Measurements from ENCODE around the gene GMDS.

GMDS gene

DNA sequence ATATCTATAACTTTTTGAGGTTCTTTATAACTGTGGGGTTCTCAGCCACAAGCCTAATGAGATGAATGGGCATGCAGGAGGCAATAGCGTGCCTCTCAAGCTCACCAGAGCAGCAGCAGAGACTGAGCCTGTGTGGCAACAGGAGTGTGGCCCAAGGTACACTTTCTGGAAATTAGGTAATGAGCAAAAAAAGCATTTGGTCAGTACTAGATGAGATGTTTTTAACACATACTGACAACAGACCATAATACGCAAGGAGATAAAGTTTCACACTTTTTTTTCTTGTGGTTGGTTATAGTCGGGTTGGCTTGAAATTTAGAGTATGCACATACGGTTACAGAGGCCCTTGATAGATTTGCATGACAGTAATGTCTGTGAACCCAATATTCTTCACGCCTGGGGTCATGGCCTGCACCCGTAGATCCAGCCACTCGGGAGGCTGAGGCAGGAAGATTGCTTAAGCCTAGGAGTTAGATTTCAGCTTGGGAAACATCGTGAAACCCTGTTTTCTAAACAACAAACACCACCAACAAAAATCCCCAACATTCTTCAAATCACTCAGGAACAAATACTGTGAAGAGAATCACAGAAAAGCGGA is 300.1 kb downstream of the GMDS start:
- Histone ChIP-seq H3K9ac (ENCODE audit: low read depth, low read length) (no peak overlapping the region), H3K36me3 (ENCODE audit: insufficient read depth, low read length) (no peaks in the 10 kb centered on the region), H3K4me1 (ENCODE audit: insufficient read depth, low read length) (peaks cover 6% of the 10 kb centered on the region; the same call in 1 of the 2 replicates), H3K9me3 (ENCODE audit: control insufficient read depth, insufficient read depth, low read length) (no peaks in the 10 kb centered on the region)

DNA sequence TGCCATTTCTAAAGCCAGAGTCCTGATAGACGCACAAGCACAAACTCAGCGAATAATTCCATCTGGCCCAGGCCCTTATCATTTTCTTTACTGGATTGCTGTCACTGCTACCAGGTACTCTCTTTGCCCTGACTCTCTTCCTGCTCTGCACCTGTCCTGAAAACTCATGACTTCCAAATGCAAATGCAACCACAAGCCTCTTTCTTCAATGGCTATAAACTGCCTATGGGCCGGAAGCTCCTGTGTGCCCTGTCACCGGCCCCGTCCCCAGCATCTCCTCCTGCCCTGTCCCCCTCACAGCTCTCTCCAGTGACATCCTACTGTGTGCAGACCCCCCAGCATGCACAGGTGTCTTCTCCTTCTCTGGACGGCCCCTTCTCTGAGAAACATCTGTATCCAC is 302.6 kb downstream of the GMDS start:
- H3K9ac ChIP-seq (ENCODE audit: low read depth, low read length): no peak overlapping the region
- no peaks in the 10 kb centered on the region for H3K9me3 ChIP-seq (ENCODE audit: control insufficient read depth, insufficient read depth, low read length)
- H3K4me1 ChIP-seq (ENCODE audit: insufficient read depth, low read length): peaks cover 6% of the 10 kb centered on the region; the same call in 1 of the 2 replicates
- H3K36me3 ChIP-seq (ENCODE audit: insufficient read depth, low read length): no peaks in the 10 kb centered on the region

DNA sequence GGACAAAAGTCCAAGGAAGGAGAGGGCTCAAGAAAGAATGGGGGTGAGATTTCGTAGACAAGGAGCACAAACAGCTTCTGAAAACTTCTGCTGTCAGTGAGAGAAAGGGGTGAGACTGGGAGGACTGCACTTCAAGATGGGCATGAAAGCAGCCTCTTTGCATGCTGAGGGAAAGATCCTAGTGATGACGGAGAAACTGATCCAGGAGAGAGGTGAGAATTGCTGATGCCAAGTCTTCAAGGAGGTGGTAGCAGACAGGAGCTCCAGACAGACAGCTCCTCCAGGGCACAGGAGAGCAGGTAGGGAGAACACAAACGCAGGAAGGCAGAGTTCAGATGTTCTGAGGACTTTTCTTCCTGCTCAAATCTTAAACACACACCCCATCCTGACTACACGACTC is 303.9 kb downstream of the GMDS start:
- H3K9ac ChIP-seq (ENCODE audit: low read depth, low read length): no peak overlapping the region
- peaks cover 6% of the 10 kb centered on the region; the same call in 1 of the 2 replicates for H3K4me1 ChIP-seq (ENCODE audit: insufficient read depth, low read length)
- H3K36me3 ChIP-seq (ENCODE audit: insufficient read depth, low read length): no peaks in the 10 kb centered on the region
- no peaks in the 10 kb centered on the region for H3K9me3 ChIP-seq (ENCODE audit: control insufficient read depth, insufficient read depth, low read length)

DNA sequence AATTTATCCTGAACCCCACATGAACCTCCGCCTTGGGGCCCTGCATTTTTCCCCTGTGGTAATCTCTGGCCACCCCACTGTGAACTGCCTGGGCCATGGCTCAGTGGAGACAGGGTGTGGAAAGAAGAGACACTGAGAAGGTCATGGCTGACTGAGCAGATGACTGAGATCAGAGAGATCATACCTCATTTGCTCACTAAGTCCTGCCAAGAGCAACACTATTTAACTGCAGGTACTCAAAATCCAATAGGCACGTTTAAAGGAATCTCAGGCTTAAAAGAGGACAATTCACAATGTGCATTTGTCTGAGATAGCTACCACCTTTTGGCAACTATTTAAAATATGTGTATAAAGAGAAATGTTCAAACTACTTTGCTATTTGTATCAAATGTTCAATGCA is 305.0 kb downstream of the GMDS start:
- Histone ChIP-seq H3K9ac (ENCODE audit: low read depth, low read length) (no peak overlapping the region), H3K4me1 (ENCODE audit: insufficient read depth, low read length) (peaks cover 1% of the 10 kb centered on the region; the same call in 1 of the 2 replicates), H3K36me3 (ENCODE audit: insufficient read depth, low read length) (no peaks in the 10 kb centered on the region), H3K9me3 (ENCODE audit: control insufficient read depth, insufficient read depth, low read length) (no peaks in the 10 kb centered on the region)

DNA sequence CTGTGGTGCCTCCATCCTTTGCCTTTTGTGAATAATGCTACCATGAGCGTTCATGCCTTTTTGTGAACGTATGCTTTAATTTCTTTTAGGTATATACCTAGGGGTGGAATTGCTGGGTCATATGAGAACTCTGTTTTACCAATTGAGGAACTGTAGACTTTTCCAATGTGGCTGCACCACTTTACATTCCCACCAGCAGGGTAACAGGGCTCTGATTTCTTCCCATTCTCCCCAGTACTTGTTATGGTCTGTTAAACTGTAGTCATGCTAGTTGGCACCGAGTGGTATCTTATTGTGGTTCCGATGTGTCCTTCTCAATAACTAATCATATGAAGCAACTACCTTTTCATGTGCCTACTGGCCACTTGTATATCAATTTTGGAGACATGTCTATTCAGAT is 312.1 kb downstream of the GMDS start:
- Histone ChIP-seq H3K4me1 (ENCODE audit: insufficient read depth, low read length) (no peaks in the 10 kb centered on the region), H3K36me3 (ENCODE audit: insufficient read depth, low read length) (no peaks in the 10 kb centered on the region), H3K9me3 (ENCODE audit: control insufficient read depth, insufficient read depth, low read length) (no peaks in the 10 kb centered on the region), H3K9ac (ENCODE audit: low read depth, low read length) (no peak overlapping the region)

DNA sequence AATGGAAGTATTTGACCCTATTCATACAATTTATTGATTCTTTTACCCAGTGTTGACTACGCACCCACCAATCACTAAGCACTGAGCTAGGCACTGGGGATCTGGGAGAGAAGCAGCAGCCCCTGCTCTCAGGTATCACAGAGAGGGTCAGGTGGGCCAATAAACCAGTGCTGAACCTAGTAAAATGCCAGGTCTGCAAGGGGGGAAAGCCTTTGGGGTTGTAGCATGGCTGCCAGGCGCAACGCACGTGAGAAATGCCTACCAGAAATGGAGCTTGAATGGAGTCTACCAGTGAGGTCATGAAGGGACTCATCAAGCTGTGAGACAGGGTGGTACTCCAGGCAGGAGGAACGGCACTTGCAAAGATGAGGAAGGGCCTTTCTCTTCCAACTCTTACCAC is 313.6 kb downstream of the GMDS start:
- no peaks in the 10 kb centered on the region for H3K36me3 ChIP-seq (ENCODE audit: insufficient read depth, low read length)
- no peaks in the 10 kb centered on the region for H3K9me3 ChIP-seq (ENCODE audit: control insufficient read depth, insufficient read depth, low read length)
- H3K9ac ChIP-seq (ENCODE audit: low read depth, low read length): no peak overlapping the region
- H3K4me1 ChIP-seq (ENCODE audit: insufficient read depth, low read length): no peaks in the 10 kb centered on the region

DNA sequence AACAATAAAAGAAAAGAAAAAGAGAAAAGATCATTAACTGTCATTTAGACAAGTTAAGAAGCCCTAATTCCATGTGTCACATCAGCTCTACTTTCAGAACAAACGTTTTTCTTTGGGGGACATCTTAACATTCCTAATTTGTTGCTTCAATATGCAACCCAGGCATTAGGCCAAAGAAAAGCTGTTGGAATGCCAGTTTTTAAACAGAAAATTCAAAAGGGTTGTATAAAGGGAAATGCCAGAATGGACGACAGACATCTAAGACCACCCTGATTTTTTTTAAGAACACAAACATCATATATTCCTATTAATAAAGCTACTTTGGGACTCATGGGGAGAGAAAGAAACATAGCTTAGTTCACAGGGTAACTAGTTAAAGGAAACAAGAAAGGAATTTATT is 315.0 kb downstream of the GMDS start:
- H3K9me3 ChIP-seq (ENCODE audit: control insufficient read depth, insufficient read depth, low read length): no peaks in the 10 kb centered on the region
- H3K36me3 ChIP-seq (ENCODE audit: insufficient read depth, low read length): no peaks in the 10 kb centered on the region
- no peak overlapping the region for H3K9ac ChIP-seq (ENCODE audit: low read depth, low read length)
- 0 out of 2 replicates have a peak, but pooled peaks cover 4% of the 10 kb centered on the region for H3K4me1 ChIP-seq (ENCODE audit: insufficient read depth, low read length)

DNA sequence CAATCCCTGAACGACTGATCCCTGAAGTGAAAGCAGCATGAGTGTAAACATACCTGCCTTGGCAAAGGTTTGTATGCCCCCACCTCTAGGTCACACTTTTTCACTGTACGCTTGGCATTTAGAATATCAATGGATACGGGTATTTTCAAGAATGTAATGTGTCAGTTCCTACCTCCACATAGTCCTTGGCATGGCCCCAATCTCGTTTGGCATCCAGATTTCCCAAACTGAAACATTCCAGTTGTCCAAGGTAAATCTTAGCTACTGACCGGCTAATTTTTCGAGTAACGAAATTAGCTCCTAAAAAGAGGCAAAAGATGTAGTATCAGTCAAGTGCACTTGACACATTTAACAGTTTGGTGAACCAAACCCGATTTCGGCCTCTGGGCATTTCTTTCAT is 315.5 kb downstream of the GMDS start:
- Histone ChIP-seq H3K9ac (ENCODE audit: low read depth, low read length) (no peak overlapping the region), H3K36me3 (ENCODE audit: insufficient read depth, low read length) (no peaks in the 10 kb centered on the region), H3K4me1 (ENCODE audit: insufficient read depth, low read length) (0 out of 2 replicates have a peak, but pooled peaks cover 5% of the 10 kb centered on the region), H3K9me3 (ENCODE audit: control insufficient read depth, insufficient read depth, low read length) (no peaks in the 10 kb centered on the region)

DNA sequence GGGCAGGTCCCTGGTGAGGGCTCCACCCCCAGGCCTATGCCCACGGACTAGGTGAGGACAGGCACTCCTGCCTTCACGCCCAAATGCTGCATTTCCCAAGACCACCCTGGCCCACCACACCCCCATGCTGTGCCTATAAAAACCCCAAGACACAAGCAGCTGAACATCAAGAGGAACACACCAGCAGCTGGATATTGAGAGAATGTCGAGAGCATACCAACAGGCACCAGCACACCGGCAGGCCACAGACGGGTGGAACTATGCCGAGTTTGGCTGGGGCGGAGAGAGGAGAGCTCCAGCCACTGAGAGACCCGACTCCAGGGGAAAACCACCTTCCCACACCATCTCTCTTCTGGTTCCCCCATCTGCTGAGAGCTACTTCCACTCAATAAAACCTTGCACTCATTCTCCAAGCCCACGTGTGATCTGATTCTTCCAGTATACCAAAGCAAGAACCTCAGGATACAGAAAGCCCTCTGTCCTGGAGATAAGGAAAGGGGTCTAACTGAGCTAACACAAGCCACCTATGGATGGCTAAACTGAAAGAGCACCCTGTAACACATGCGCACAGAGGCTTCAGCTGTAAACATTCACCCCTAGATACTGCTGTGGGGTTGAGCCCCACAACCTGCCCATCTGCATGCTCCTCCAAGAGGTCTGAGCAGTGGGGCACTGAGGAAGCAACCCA is 319.5 kb downstream of the GMDS start:
- 0 out of 2 replicates have a peak, but pooled peaks cover 5% of the 10 kb centered on the region for H3K4me1 ChIP-seq (ENCODE audit: insufficient read depth, low read length)
- H3K9ac ChIP-seq (ENCODE audit: low read depth, low read length): no peak overlapping the region
- H3K9me3 ChIP-seq (ENCODE audit: control insufficient read depth, insufficient read depth, low read length): no peaks in the 10 kb centered on the region
- no peaks in the 10 kb centered on the region for H3K36me3 ChIP-seq (ENCODE audit: insufficient read depth, low read length)

DNA sequence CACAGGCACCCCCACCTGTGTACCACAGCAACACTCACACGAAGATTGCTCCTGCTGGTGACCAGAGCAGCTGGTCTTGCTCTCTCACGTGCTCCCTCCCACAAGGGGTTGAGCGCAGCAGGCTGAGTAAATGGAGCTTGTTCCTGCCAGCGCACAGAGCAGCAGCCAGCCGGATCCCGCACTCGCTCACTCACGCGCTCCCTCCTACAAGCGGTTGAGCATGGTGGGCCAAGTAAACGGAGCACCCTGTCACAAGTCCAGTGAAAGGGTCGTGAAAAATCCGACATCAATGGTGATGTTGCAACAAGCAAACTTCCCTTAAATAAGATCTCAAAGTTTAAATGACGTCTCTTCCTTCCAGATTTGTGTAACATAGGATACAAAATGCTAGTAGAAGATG is 322.0 kb downstream of the GMDS start:
- H3K36me3 ChIP-seq (ENCODE audit: insufficient read depth, low read length): no peaks in the 10 kb centered on the region
- H3K4me1 ChIP-seq (ENCODE audit: insufficient read depth, low read length): 0 out of 2 replicates have a peak, but pooled peaks cover 5% of the 10 kb centered on the region
- H3K9ac ChIP-seq (ENCODE audit: low read depth, low read length): no peak overlapping the region
- no peaks in the 10 kb centered on the region for H3K9me3 ChIP-seq (ENCODE audit: control insufficient read depth, insufficient read depth, low read length)

DNA sequence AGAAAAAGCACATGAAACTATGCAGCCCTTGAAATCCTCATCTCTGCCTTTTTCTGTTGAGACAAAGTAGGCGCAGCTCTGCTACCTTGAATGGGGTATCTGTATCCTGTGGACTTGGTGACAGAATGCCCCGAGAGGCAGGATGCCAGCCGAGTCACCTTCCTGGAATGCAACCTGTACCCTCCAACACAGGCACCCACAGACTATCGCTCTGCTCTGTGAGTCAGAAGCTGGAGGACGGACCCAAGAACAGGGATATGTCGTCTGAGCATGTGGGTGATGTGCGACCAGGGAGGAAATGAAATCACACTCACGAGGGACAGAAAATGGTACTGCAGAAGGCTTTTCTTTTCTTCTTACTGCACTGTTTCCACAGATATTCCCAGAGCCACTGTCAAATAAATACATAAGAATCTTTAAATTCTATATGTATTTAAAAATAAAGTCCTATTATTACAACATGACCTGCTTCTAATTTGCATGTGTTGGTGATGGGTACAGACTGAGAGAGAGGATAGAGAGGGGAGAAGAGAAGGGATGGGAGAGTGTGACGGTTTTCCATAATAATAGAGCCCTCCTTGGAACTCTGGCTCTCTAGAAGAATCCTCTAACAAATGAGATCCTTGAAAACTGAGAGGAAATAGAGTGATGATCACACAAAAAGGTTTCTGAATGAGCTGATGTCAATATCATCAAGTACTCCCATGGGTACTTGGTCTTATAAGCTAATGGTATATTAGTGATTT is 327.6 kb downstream of the GMDS start:
- Histone ChIP-seq H3K36me3 (ENCODE audit: insufficient read depth, low read length) (no peaks in the 10 kb centered on the region), H3K9ac (ENCODE audit: low read depth, low read length) (no peak overlapping the region), H3K9me3 (ENCODE audit: control insufficient read depth, insufficient read depth, low read length) (no peaks in the 10 kb centered on the region), H3K4me1 (ENCODE audit: insufficient read depth, low read length) (peaks cover 13% of the 10 kb centered on the region)

DNA sequence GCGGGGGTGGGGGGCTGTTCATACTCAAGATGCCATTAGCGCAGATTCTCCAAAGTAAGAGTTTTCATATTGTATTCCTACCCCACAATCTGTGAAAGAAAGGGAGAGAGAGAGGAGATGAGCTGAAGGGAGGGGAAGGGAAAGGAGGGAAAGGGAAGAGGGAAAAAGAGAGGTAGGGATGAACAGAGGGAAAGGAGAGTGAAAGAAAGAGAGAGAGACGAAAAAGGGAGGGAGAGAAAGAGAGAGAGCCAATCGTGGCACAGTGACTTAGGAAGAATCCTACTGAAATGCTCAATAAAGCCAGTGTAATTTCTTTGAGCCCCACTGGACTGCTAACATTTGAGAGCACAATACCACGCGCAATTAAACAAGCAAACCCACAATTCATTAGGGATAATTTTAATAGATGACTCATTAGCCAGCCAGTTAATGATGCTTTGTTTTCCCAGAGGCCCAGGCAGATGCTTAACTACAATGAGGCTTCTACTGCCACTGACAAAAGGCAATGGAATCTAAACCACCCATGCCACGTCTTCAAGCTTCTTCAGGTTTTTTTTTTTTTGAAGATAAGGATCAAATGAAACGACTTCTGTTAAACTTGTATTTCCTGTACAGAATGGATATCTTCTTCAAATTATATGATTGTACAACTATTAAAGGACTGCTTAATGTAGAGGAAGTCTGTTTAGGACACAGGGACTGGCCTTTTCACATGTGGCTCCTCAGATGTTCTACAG is 328.9 kb downstream of the GMDS start:
- Histone ChIP-seq H3K36me3 (ENCODE audit: insufficient read depth, low read length) (no peaks in the 10 kb centered on the region), H3K4me1 (ENCODE audit: insufficient read depth, low read length) (peaks cover 13% of the 10 kb centered on the region), H3K9me3 (ENCODE audit: control insufficient read depth, insufficient read depth, low read length) (no peaks in the 10 kb centered on the region), H3K9ac (ENCODE audit: low read depth, low read length) (no peak overlapping the region)

DNA sequence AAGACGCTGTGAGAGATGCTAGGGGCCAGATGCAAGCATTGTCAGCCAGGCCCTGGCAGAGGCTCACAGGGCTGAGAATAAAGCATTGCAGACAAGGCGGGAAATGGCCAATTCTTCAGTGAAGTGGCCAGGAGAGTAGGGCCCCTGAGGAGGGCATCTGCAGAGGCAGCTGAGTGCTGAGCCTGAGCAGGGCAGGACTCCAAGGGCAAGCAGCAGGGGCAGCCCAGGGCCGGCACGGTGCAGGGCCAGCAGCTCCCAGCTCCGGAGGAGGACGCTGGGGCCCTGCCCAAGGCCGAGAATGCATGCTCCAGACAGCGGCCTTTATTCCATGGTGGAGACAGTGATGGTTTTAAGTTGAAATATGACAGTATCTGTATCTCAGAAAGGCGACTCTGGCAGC is 330.2 kb downstream of the GMDS start:
- H3K36me3 ChIP-seq (ENCODE audit: insufficient read depth, low read length): no peaks in the 10 kb centered on the region
- peaks cover 13% of the 10 kb centered on the region for H3K4me1 ChIP-seq (ENCODE audit: insufficient read depth, low read length)
- no peak overlapping the region for H3K9ac ChIP-seq (ENCODE audit: low read depth, low read length)
- H3K9me3 ChIP-seq (ENCODE audit: control insufficient read depth, insufficient read depth, low read length): no peaks in the 10 kb centered on the region

DNA sequence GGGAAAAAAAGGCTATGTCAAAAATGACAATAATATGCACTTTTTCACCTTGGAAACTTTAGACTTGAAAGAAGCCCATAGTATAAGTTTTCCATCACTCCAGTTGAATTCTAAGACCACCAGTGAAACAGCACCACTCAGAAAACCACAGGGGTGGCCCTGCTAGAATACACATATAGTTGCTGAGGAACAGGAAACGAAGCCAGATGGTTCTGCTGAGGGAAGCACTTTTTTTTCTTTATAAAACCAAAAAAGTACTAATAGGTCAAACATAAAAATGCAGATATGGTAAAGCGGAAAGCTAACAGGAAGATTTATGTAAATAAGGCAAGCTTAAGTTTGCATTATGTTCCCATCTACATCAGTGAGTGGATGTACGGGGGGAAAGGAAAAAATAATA is 331.8 kb downstream of the GMDS start:
- H3K9ac ChIP-seq (ENCODE audit: low read depth, low read length): no peak overlapping the region
- H3K4me1 ChIP-seq (ENCODE audit: insufficient read depth, low read length): peaks cover 15% of the 10 kb centered on the region
- H3K9me3 ChIP-seq (ENCODE audit: control insufficient read depth, insufficient read depth, low read length): no peaks in the 10 kb centered on the region
- H3K36me3 ChIP-seq (ENCODE audit: insufficient read depth, low read length): no peaks in the 10 kb centered on the region
